Measurements from ENCODE around the gene RABGEF1.
"Not testable (repeated sequence)": the region's sequence is repeated elsewhere in the genome, so short reads cannot be mapped to it uniquely, and the experiment has no call there.

RABGEF1 gene

DNA sequence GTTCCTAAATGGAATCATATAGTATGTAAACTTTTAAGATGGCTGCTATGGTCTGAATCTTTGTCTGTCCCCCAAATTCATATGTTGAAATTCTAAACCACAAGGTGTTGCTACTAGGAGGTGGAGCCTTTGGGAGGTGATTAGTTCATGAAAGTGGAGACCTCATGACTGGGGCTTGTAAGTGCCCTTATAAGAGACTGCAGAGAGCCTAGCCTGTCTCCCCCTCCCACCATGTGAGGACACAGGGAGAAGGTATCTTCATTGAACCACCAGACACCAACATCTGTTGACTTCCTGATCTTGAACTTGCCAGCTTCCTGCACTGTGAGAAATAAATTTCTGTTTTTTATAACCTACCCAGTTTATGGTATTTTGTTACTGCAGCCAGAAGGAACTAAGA is 27.0 kb downstream of the RABGEF1 start:
- not testable (repeated sequence) for DNase-seq

DNA sequence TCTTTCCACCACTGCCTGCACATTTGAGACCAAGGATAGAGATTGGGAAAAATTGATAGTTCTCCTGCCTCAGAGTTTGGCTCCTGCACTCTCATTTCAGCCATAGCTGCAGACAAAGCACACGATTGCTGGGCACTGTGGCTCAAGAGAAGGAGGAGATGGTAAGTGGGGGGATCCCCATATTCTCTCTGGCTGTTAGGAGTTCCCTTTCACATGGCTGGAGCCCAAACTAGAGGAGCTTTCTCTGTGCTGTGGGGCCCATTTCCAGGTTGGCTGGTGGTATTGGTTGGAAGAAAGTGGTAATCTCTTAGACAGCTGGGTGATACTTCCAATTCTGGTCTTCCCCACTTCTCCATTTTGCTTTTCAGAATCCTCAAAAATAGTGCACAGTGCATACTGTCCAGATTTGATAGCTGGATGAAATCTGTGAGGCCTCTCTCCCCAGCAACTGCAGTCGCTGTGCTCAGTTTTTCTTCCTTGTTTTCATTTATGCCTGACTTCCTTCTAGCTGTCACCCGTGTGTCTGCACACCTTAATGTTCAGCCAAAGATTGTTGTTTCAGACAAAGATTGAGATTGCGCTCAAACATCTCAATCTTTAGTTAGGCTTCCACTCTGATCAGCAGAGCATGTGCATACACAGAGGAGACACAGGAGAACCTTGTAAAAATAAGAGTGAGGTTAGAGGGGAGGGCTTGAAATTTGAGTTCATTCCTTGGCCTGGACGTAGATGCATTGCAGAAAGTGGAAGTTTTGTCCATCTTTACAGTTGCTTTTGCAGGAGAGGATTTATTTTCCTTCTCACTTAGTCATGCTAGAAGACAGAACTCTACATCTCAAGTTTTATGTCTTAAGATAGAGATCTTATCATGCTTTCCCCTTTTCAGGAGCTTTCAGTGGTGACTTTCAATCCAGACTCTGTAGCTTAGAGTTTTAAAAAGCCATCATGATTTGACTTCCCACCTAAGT is 28.6 kb downstream of the RABGEF1 start:
- DNase-seq = no peak

DNA sequence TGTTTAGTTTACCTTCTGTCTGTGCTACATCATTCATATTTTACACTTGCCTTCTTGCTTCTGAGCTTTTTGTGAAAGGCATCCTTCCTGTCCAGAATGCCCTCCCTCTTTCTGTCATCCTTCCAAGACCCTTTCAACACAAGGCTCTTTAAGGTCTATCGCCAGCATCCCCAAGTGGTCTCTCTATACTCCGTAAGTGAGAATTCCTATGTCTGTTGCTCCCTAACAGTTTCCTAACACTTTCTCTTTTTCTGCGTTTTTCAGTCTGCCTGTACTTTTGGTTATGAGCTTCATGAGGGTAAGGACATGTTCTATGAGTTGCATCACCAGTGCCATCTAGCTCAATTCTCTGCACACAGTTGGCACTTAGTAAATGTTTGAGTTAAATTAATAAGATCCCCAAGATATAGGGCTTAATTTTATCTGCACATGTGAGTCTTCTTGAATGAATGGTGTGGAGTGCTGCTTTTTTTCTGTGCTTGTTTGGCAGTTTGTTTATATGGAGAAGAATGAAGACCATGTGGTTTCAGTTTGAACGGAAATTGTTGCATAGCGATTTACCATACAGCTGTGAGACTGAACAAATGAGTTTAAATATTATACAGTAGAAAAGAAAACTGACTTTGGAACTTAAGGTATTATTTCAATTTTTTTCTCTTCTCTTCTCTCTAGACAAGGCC is 29.4 kb downstream of the RABGEF1 start:
- no peak for DNase-seq

GRCh38 chr7:66771795-66772194 is 31.3 kb downstream of the RABGEF1 start:
- no peak for DNase-seq

DNA sequence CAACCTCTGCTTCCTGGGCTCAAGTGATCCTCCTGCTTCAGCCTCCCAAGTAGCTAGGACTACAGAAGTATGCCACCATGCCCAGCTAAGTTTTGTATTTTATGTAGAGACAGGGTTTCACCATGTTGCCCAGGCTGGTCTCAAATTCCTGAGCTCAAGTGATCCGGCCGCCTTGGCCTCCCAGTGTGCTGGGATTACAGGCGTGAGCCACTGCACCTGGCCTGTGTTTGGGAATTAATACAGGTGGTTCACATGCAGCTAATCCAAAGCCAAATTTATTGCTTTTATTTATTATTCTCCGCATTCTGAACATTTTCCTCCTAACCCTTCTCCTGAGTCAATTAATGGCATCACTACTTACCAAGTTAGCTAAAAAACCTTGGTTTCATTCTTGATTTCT is 33.2 kb downstream of the RABGEF1 start:
- DNase-seq = not testable (repeated sequence)

DNA sequence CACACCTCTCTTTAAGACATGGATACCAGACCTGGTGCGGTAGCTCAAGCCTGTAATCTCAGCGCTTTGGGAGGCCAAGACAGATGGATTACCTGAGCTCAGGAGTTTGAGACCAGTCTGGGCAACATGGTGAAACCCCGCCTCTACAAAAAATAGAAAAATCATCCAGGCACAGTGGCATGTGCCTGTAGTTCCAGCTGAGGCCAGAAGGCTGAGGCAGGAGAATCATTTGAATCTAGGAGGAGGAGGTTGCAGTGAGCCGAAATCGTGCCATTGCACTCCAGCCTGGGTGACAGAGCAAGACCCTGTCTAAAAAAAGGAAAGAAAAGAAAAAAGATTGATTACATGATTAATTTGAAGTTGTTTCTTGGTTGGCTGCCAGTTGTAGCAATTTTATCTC is 35.9 kb downstream of the RABGEF1 start:
- not testable (repeated sequence) for DNase-seq

DNA sequence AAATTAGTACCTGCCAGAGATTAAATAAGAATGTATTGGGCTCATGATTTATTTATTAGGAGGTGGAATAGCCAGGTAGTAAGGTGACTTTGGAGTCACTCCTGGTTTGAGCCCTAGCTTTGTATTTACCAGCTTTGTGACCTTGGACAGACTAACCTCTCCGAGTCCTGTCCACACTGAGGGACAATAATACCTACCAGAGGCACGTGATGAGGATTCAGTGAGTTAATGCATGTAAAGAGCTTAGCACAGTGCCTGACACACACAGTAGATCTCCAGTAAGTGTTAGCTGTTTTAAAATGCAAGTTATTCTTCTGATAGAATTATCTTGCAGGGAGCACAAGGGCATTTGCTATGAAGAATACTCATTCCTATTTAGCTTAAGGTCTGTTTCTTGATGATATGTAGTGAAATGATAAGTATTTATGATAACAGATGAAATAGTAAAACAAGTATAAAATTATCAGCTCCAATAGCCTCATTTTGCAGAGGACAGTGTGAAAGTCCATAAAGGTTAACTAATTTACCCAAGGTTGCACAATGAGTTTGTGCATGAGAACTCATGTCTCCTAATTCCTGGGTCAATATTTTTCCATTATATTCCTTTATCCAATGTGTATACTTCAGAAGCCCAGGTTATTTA is 36.4 kb downstream of the RABGEF1 start:
- DNase-seq = no peak

DNA sequence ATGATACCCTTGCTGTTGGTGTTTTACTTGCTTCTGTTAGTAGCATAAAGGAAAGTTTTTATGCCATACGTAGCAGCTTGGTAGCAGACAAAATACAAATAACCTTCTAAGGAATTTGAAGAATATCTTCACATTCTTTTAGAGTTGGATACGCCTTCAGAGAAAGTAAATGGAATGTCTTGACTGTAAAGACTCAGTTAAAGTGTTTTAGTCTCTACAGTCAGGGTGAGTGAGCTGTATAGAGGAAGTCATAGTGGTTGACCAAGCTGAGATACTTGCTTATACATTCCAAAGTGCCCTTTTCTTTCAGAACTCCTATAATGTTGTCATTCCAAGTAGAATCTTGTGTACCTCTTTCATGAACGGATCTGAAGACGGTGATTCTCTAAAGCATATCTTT is 37.7 kb downstream of the RABGEF1 start:
- no peak for DNase-seq

DNA sequence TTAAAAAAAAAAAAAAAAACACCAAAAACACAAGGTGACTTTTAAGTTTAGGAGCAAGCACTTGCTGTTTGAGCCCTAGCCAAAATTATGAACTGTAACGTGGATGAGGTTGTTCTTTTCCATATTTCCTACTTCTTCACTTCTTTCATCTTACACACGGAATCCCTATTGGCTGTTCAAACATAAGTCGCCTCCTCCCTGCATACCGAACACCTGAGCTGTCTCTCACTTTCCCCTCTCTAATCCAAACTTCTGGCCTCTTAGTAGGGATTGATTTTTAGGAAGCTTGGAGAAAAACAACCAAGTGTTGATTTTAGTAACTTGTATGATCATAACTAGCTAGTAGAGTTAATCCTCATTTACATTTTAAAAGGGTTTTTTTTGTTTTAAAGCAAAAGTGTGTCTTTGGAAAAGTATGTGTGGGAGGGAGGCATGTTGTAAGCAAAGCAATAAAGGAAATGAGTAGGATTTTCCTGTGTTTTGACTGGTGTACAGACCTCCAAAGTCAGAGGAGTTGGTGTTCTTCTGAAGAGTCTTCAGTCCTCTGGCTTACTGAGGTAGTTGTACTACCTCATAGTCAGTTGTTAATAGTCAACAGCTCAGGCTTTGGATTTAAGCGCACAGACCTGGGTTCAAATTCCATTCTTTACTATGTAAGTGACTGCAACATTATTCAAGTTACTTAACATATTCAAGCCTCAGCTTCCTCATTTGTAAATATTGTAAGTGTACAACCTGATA is 39.3 kb downstream of the RABGEF1 start:
- no peak for DNase-seq

GRCh38 chr7:66781408-66782090 is 41.0 kb downstream of the RABGEF1 start:
- DNase-seq = no peak

DNA sequence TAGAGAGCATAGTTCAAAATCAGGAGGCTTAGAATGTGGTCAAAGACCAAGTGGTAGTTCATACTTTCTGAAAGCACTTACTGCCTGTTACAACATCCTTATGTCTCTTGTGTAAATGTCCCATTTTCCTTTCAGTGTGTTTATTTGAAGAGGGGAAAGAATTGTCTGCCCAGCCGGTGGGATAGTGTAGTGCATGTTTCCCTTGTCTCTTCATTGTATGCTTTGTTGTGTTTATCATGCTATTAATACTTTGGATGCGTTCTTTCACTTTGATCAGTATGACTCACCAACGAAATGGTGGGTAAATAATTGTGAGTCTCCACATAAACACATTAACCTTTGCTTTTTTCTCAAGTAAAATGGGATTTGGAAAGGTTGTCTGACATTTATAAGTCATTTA is 42.3 kb downstream of the RABGEF1 start:
- DNase-seq = not testable (repeated sequence)

DNA sequence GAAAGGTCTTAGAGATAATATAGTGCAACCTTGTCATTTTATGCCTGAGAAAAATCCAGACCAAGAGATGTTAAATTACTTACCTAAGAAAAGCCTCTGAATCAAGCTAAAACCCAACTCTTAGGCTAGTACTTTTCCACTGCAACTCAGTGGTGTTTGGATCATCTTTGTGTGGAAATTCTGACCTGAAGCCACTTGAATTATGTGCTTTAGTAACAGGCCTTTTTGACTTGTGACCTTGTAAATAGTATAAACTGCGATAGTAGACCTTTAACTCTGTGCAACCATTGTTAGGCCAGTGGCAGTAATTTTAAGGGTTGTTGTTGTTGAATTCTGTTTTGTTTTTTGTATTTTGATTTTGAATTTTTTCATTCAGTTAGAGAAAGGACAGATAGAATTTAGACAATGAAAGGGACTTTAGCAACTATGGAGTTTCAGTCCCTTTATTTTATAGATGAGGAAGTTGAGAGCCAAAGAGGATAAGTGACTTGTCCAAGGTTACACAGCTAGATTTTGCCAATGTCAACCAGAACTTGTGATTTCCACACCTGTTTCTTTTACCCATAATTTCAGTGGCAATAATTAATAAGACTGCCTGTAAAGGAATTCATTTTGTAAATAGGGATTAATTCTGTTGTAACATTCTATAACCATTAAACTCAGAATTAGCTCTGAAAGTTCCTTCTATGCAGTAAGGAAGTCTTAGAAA is 43.5 kb downstream of the RABGEF1 start:
- not testable (repeated sequence) for DNase-seq

DNA sequence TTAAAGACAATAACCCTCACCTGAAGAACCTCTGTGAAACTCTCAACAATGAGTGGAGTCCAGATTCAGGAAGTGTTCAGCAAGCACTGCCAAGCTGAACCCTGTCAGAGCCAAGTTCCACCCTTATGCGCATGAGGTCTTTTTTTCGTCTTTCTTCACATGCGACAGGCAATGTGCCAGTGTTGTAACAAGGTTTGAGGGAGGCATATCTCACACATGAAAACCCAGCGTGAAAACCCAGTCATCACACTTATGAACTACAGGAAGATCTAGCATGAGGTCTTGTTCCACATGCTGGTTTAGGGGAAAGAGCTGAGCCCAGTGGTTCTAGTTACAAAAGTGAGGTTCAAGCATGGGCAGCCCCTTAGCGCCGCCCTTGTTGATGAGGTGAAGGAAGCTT is 49.7 kb downstream of the RABGEF1 start:
- no peak for DNase-seq

GRCh38 chr7:66790725-66791124 is 50.2 kb downstream of the RABGEF1 start:
- no peak for DNase-seq

DNA sequence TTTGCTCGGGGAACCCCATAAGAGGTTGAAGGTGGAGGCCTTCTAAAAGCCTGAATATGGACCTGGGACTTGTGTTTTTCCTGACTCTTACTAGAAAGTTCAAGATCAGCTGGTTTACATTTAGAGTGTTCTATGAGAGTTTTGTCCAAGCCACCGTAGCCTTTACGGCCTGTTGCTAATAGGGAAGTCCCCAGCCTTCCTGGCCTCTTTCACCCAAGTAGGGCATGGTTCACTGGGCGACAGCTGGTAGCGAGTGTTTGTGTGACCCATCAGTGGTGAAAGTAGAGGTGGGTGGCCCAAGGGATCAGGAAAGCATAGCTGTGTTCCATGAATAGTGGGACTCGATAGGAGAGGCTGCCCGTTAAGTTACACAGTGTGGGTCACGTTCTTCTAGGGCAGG is 60.1 kb downstream of the RABGEF1 start:
- no peak for DNase-seq

DNA sequence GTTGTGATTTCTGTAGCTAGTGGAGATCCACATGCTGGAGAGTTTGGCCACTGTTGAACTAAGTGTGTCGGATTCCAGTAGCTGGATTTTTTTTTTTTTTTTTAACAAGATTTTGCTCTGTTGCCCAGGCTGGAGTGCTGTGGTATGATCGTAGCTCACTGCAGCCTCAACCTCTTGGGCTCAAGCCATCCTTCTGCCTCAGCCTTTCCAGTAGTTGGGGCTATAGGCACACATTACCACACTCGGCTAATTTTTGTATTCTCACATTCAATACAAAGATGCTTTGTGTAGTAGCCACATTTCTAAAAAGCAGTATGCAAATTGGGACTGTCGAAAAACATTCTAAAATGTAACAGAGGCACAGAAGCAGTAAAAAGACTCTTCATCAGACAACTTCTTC is 63.5 kb downstream of the RABGEF1 start:
- no peak for DNase-seq

- no peak for DNase-seq
Observed at GRCh38 chr7:66807736-66808135, 67.2 kb downstream of the RABGEF1 start.

GRCh38 chr7:66810716-66811115 is 70.2 kb downstream of the RABGEF1 start:
- DNase-seq = no peak

DNA sequence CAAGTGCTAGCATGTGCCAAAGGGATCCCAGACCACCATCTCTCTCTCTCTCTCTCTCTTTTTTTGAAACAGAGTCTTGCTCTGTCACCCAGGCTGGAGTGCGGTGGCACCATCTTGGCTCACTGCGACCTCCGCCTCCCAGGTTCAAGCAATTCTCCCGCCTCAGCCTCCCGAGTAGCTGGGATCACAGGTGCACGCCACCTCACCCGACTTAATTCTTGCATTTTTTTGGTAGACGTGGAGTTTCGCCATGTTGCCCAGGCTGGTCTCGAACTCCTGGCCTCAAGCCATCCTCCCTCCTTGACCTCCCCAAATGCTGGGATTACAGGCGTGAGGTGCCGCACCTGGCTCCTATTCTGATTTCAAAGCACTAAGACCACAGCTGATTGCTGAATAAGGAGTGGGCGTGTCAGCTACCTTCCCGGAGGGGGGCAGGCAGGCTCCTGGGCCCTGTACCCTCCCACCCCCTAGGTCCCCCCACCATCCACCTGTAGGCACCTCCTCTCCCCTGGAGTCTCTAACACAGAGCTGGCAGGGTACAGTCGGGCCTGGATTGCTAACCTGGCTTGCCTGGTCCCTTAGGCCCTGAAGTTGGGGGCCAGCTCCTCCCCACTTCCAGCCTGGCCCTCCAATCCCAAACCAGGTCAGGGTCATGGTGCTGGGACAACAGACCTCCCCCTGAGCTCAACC is 74.8 kb downstream of the RABGEF1 start:
- not testable (repeated sequence) for DNase-seq

DNA sequence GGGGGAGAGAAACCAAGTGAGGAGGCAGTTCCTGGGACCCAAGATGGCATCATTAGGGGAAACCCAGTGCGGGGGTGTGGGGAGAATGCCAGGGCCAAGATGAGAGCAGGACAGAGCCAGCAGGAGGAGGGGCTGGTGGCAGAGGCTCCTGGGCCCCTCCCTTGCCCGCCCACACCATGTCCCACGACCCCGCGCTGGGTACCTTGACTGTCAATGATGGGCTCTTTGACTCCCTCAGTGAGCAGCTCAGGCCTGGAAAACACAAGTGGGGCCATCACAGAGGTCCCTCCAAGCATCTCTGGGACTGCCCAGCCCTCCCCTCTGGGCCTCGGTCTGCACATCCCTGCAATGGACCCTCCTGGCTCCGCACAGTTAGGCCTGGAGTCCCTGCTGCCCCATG is 75.4 kb downstream of the RABGEF1 start:
- no peak for DNase-seq

DNA sequence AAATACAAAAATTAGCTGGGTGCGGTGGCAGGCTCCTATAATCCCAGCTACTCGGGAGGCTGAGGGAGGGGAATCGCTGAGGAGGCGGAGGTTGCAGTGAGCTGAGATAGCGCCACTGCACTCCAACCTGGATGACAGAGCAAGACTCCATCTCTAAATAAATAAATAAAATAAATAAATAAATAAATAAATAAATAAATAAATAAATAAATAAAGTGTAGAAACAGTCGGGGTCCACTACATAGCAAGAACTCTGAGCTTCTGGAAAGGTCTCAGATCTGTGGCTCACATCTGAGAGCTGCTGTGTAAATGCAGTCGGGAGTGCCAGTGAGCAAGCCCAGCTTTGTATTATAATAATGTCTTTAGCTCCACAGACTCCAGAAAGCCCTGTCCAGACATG is 76.1 kb downstream of the RABGEF1 start:
- not testable (repeated sequence) for DNase-seq

Data from CD4-positive, alpha-beta T cell treated with Interleukin-21 for 1 hour (primary cell).